ENCODE data around the gene TFCP2.

GRCh38 chr12:51185171-51185717 is 12.3 kb upstream of the TFCP2 start:
- no peak for TF ChIP-seq CTCF (IDR thresholded peaks at IDR 0.05)
- no peak for TF ChIP-seq EP300 (IDR thresholded peaks at IDR 0.05)
